Measurements from ENCODE around the gene DPH6. TPM values are rescaled to one million over a fixed set of nuclear protein-coding genes. Genes with fewer than 3 reads are reported as not detected.
"Not testable (repeated sequence)": the region's sequence is repeated elsewhere in the genome, so short reads cannot be mapped to it uniquely, and the experiment has no call there.

Gene DPH6
- total RNA-seq, 1 donor from 2014 or later, result 18.8 TPM

DNA sequence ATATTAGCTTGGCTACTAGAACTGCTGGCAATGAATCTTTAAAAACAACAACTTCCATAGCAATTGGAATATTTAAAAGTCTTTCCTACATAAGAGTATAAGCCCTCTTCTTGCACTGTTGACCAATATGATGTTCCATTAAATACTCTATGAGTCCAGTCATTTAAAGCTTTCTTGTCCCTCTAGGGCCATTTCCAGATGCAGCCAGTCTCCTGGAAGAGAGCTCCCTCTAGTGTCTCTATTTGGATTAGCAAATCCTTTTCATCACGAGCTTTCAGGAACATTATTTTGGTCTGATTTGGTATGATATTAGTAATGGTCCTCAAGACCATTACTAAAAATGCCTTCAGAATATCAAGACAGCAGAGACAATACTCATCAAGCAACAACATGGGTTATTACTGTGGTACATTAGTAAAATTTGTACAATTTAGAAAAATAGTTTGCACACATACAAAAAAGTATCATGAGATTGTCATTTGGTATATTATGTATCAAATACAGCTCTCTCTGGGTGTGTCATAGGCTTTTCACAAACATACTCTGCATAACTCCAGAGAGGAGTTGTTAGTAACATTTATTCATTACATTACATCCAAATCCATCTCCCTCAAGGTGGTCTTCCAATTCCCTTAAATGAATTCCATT is 101.3 kb downstream of the DPH6 start:
- Mint-ChIP-seq H3K4me3 (no peak overlapping the region), H3K4me1 (no peaks in the 10 kb centered on the region), H3K36me3 (ENCODE audit: low read depth) (peaks cover 15% of the 10 kb centered on the region), H3K9me3 (no peaks in the 10 kb centered on the region), H3K27ac (no peak overlapping the region), H3K27me3 (no peaks in the 10 kb centered on the region)
- TF ChIP-seq, protein P1, sequence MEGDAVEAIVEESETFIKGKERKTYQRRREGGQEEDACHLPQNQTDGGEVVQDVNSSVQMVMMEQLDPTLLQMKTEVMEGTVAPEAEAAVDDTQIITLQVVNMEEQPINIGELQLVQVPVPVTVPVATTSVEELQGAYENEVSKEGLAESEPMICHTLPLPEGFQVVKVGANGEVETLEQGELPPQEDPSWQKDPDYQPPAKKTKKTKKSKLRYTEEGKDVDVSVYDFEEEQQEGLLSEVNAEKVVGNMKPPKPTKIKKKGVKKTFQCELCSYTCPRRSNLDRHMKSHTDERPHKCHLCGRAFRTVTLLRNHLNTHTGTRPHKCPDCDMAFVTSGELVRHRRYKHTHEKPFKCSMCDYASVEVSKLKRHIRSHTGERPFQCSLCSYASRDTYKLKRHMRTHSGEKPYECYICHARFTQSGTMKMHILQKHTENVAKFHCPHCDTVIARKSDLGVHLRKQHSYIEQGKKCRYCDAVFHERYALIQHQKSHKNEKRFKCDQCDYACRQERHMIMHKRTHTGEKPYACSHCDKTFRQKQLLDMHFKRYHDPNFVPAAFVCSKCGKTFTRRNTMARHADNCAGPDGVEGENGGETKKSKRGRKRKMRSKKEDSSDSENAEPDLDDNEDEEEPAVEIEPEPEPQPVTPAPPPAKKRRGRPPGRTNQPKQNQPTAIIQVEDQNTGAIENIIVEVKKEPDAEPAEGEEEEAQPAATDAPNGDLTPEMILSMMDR (IDR thresholded peaks at IDR 0.05), result peak; percentile 46
- CTCF ChIA-PET, result interaction anchor here (0.6 to 3.4 kb wide), 12 partner anchors 10 to 1351 kb away, joined by 3 to 22 read pairs (median 4); no protein-coding TSS in a partner anchor
- DNase-seq, result no peak
- ATAC-seq (ENCODE audit: low read depth), result no peak
- POLR2A ChIA-PET, result interaction anchor here (0.5 to 0.7 kb wide), 3 partner anchors 12 to 113 kb away, joined by 3 to 4 read pairs (median 3); partner anchors contain the start of gene DPH6
- intact Hi-C loops (cut with micrococcal nuclease), result loop anchor here (1.0 to 2.0 kb wide), 2 partner anchors 154 to 366 kb away; no protein-coding TSS in a partner anchor

DNA sequence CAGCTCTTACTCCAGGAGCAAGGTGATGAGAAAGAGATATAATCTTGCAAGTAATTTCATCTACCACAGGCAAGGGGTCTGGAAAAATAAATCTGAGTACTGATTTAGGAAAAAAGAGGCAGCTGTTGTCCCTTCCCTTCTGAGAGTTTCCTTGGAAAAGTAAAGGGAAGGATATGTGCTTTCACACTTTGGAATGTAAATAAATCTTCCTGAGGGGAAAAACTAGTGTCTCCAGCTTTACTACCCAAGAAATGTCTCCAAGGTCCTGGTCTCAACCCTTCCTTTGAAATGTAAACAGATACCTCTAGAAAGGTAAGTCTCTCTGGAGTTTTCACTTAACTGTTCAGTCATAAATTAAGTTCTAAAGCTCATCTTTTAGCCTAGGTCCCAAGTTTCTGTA is 102.6 kb downstream of the DPH6 start:
- DNase-seq (no peak), ATAC-seq (ENCODE audit: low read depth) (no peak)
- peaks cover 10% of the 10 kb centered on the region for H3K36me3 Mint-ChIP-seq (ENCODE audit: low read depth)
- POLR2A ChIA-PET, result no interaction called here
- CTCF ChIA-PET, result interaction anchor here (1.4 to 3.4 kb wide), 4 partner anchors 9 to 154 kb away, joined by 4 to 22 read pairs (median 8); no protein-coding TSS in a partner anchor
- H3K27ac Mint-ChIP-seq, result no peak overlapping the region
- H3K9me3 Mint-ChIP-seq, result no peaks in the 10 kb centered on the region
- H3K4me3 Mint-ChIP-seq, result no peak overlapping the region
- H3K27me3 Mint-ChIP-seq, result no peaks in the 10 kb centered on the region
- H3K4me1 Mint-ChIP-seq, result no peaks in the 10 kb centered on the region
- TF ChIP-seq, protein P1 (IDR thresholded peaks at IDR 0.05), result no peak
- intact Hi-C loops (cut with micrococcal nuclease), result no loop called here

DNA sequence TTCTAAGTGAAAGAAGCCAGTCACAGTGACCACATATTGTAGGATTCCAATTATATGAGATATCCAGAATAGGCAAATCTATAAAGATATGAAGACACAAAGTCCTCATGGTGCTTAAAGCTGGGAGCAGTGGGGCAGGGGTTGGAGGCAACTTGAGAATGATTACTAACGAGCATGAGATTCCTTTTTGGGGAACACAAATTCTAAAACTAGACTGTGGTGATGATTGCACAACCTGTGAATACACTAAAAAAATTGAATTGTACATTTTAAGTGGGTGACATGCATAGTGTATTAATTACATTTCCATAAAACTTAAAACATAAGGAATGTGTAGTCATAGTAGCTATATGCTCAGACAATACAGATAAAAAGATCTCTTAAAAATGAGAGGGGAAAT is 103.2 kb downstream of the DPH6 start:
- no peak for ATAC-seq (ENCODE audit: low read depth)

DNA sequence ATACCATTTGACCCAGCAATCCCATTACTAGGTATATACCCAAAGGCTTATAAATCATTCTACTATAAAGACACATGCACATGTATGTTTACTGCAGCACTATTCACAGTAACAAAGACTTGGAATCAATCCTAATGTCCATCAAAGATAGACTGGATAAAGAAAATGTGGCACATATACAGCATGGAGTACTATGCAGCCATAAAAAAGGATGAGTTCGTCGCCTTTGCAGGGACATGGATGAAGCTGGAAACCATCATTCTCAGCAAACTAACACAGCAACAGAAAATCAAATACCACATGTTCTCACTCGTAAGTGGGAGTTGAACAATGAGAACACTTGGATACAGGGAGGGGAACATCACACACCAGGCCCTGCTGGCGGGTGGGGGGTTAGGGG is 104.7 kb downstream of the DPH6 start:
- H3K27me3 Mint-ChIP-seq; ATAC-seq (ENCODE audit: low read depth); DNase-seq; H3K27ac Mint-ChIP-seq; H3K9me3 Mint-ChIP-seq; H3K4me1 Mint-ChIP-seq; POLR2A ChIA-PET; CTCF ChIA-PET; H3K4me3 Mint-ChIP-seq; intact Hi-C loops (cut with micrococcal nuclease): not testable (repeated sequence)
- H3K36me3 Mint-ChIP-seq (ENCODE audit: low read depth), result peaks cover 11% of the 10 kb centered on the region

More for the DNA sequence above, 103.2 kb downstream of the DPH6 start:
- ChIA-PET POLR2A (no interaction called here), CTCF (interaction anchor here (1.4 to 3.0 kb wide), 3 partner anchors 11 to 154 kb away, joined by 4 to 22 read pairs (median 4); no protein-coding TSS in a partner anchor)
- TF ChIP-seq, protein P1 (IDR thresholded peaks at IDR 0.05), result no peak
- Mint-ChIP-seq H3K36me3 (ENCODE audit: low read depth) (peaks cover 11% of the 10 kb centered on the region), H3K27me3 (no peaks in the 10 kb centered on the region), H3K4me1 (no peaks in the 10 kb centered on the region), H3K27ac (no peak overlapping the region), H3K4me3 (no peak overlapping the region), H3K9me3 (no peaks in the 10 kb centered on the region)
- intact Hi-C loops (cut with micrococcal nuclease), result no loop called here
- no peak for DNase-seq

DNA sequence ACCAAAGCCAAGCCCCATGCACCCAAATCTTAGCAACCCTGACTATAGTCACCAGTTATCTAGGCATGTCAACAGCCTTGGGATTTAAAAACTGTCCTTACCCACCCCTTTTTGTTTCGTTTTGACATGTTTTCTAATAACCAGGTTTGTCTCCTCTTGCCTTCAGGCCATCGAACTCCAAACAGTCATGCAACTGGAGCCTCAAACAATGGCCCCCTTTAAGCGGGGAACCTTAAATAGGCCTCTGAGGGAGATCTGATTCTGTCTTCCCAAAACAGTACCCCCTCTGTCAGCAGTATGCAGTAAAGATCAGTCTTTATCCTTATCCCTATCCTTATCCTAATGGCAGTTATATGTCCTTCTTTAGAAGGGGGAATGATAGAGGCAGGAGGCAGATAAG is 105.7 kb downstream of the DPH6 start:
- DNase-seq (no peak), ATAC-seq (ENCODE audit: low read depth) (no peak)
- no peak overlapping the region for H3K4me3 Mint-ChIP-seq
- TF ChIP-seq, protein P1 (IDR thresholded peaks at IDR 0.05), result no peak
- peaks cover 14% of the 10 kb centered on the region for H3K36me3 Mint-ChIP-seq (ENCODE audit: low read depth)
- intact Hi-C loops (cut with micrococcal nuclease), result no loop called here
- peaks cover under 1% of the 10 kb centered on the region for H3K9me3 Mint-ChIP-seq
- ChIA-PET CTCF (no interaction called here), POLR2A (no interaction called here)
- no peaks in the 10 kb centered on the region for H3K27me3 Mint-ChIP-seq
- no peaks in the 10 kb centered on the region for H3K4me1 Mint-ChIP-seq
- H3K27ac Mint-ChIP-seq, result no peak overlapping the region

Measured in activated B cell treated with CpG ODN at 0.5 μM for 24 hours (primary cell).